ENCODE data around the gene COBL.

The COBL gene

DNA sequence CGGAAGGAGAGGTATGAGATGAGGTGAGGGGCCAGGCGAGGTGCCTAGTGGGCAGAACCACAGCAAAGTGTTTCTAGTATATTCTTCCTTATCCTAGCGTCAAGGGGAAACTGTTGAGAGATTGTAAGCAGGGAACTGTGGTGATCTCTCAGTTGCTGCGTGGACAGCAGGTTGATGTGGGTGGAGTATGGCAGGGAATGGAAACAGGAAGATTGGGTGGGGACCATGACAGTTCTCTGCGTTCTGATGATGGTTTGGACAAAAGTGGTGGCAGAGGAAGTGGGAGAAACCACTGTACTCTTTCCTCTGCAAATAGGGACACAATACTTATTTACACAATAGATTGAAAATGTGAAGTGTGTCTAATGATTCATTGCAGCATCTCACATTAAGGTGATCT lies 342.4 kb downstream of the COBL start:
- ChIA-PET CTCF (no interaction called here), POLR2A (no interaction called here)
- 74% methylated on average over 4 of the region's 5 CpGs for WGBS (ENCODE audit: insufficient coverage)
- H3K9me3 ChIP-seq (ENCODE audit: control extremely low read depth in 1 of 5, control insufficient read depth in 4 of 5, insufficient read depth in 2 of 5, low read depth in 1 of 5, low read length in 4 of 5): peaks cover 0 to 9% (median 3%) of the 10 kb centered on the region in 5 experiments
- H3K4me3 ChIP-seq (ENCODE audit: control insufficient read depth in 1 of 7, extremely low read depth in 1 of 7, insufficient read depth in 4 of 7, low read depth in 2 of 7, low read length in 6 of 7): no peak overlapping the region
- no peak overlapping the region for H3K27ac ChIP-seq (ENCODE audit: insufficient read depth in 1 of 2, low read depth in 1 of 2, low read length in 2 of 2, poor library complexity in 1 of 2, severe bottlenecking in 2 of 2)
- DNase-seq: no peak
- no peaks in the 10 kb centered on the region for H3K4me1 ChIP-seq (ENCODE audit: control extremely low read depth in 1 of 4, control insufficient read depth in 4 of 4, insufficient read depth in 4 of 4, low read length in 3 of 4)
- H3K27me3 ChIP-seq (replicated peaks in 2 of 5; ENCODE audit: control insufficient read depth in 4 of 5, insufficient read depth in 5 of 5, low read length in 4 of 5): no peaks in the 10 kb centered on the region
- no peaks in the 10 kb centered on the region for H3K36me3 ChIP-seq (ENCODE audit: control insufficient read depth in 4 of 4, insufficient read depth in 4 of 4, low read length in 3 of 4)

DNA sequence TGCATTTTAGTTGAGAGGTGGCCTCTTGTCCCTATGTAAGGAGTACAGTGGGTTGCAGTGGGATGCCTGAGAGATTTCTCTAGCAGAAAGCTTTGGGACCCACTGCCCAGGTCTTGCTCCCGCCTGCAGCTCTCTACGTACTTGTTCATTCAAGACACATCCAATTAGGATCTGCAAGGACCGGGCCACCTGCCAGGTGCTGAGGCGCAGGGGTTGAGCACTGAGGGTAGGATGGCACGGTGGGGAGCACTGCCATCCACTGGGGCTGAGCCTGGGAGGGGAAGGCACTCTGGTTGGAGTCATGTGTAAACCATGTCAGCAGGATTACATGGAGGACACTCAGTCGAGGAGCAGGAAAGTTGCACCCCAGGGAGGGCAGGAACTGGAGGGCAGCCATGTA lies 342.8 kb downstream of the COBL start:
- CTCF ChIA-PET: no interaction called here
- WGBS (ENCODE audit: insufficient coverage): 89% methylated on average over 5 of the region's 6 CpGs
- peaks cover 0 to 4% (median under 1%) of the 10 kb centered on the region in 5 experiments for H3K9me3 ChIP-seq (ENCODE audit: control extremely low read depth in 1 of 5, control insufficient read depth in 4 of 5, insufficient read depth in 2 of 5, low read depth in 1 of 5, low read length in 4 of 5)
- H3K4me1 ChIP-seq (ENCODE audit: control extremely low read depth in 1 of 4, control insufficient read depth in 4 of 4, insufficient read depth in 4 of 4, low read length in 3 of 4): no peaks in the 10 kb centered on the region
- DNase-seq: no peak
- H3K4me3 ChIP-seq (ENCODE audit: control insufficient read depth in 1 of 7, extremely low read depth in 1 of 7, insufficient read depth in 4 of 7, low read depth in 2 of 7, low read length in 6 of 7): no peak overlapping the region
- POLR2A ChIA-PET: no interaction called here
- no peaks in the 10 kb centered on the region for H3K36me3 ChIP-seq (ENCODE audit: control insufficient read depth in 4 of 4, insufficient read depth in 4 of 4, low read length in 3 of 4)
- H3K27me3 ChIP-seq (replicated peaks in 2 of 5; ENCODE audit: control insufficient read depth in 4 of 5, insufficient read depth in 5 of 5, low read length in 4 of 5): no peaks in the 10 kb centered on the region
- no peak overlapping the region for H3K27ac ChIP-seq (ENCODE audit: insufficient read depth in 1 of 2, low read depth in 1 of 2, low read length in 2 of 2, poor library complexity in 1 of 2, severe bottlenecking in 2 of 2)

DNA sequence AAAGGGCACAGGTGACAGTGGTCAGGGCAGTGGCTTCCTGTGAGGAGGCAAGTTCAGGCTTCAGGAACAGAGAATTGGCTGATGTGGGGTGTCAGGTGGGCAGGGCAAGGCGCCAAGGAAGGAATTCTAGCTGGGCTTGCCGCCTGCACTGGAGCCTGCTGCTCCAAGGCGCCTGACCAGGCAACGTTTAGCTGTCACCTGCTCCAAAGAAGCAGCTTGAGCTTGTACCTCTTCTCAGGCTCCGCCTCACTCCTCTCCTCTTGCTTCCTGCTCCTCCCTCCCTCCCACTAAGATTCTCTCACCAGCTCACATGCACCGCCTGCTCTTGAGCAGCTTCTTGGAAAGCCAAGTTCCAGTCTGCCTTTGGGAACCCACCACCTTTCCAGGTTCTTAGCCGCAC lies 346.5 kb downstream of the COBL start:
- H3K36me3 ChIP-seq (ENCODE audit: control insufficient read depth in 4 of 4, insufficient read depth in 4 of 4, low read length in 3 of 4): no peaks in the 10 kb centered on the region
- H3K27ac ChIP-seq (ENCODE audit: insufficient read depth in 1 of 2, low read depth in 1 of 2, low read length in 2 of 2, poor library complexity in 1 of 2, severe bottlenecking in 2 of 2): no peak overlapping the region
- H3K4me1 ChIP-seq (ENCODE audit: control extremely low read depth in 1 of 4, control insufficient read depth in 4 of 4, insufficient read depth in 4 of 4, low read length in 3 of 4): no peaks in the 10 kb centered on the region
- no peak overlapping the region for H3K4me3 ChIP-seq (ENCODE audit: control insufficient read depth in 1 of 7, extremely low read depth in 1 of 7, insufficient read depth in 4 of 7, low read depth in 2 of 7, low read length in 6 of 7)
- DNase-seq: no peak
- ChIA-PET POLR2A (no interaction called here), CTCF (no interaction called here)
- WGBS (ENCODE audit: insufficient coverage): 92% methylated on average over 6 of the region's 7 CpGs
- peaks cover 0 to 10% (median 4%) of the 10 kb centered on the region in 5 experiments for H3K9me3 ChIP-seq (ENCODE audit: control extremely low read depth in 1 of 5, control insufficient read depth in 4 of 5, insufficient read depth in 2 of 5, low read depth in 1 of 5, low read length in 4 of 5)
- H3K27me3 ChIP-seq (replicated peaks in 2 of 5; ENCODE audit: control insufficient read depth in 4 of 5, insufficient read depth in 5 of 5, low read length in 4 of 5): no peaks in the 10 kb centered on the region

All from common myeloid progenitor, CD34-positive (primary cell).